Eye (tissue), 1 donor: ENCODE results near the gene SV2A.
"Not testable (repeated sequence)": the region's sequence is repeated elsewhere in the genome, so short reads cannot be mapped to it uniquely, and the experiment has no call there.

ENCODE experiments used
- DNase-seq: peaks from one replicate; pipeline ENCODE4 v3.0.0-alpha.2; 2015

Gene SV2A

GRCh38 chr1:149917571-149918144, at the start of gene SV2A:
SV2A (minus strand) TSS chr1:149917844; CDS start chr1:149913840, 4,004 bp downstream.
- DNase-seq, result peak; percentile 88

GRCh38 chr1:149967041-149967440, 49.4 kb upstream of the SV2A start:
- DNase-seq, result no peak

GRCh38 chr1:149966405-149966804, 48.8 kb upstream of the SV2A start:
- no peak for DNase-seq

- DNase-seq, result no peak
Measured at GRCh38 chr1:149965440-149965839, 47.8 kb upstream of the SV2A start.

- no peak for DNase-seq
Measured at GRCh38 chr1:149963358-149963757, 45.7 kb upstream of the SV2A start.

- DNase-seq, result no peak
Measured at GRCh38 chr1:149962736-149963135, 45.1 kb upstream of the SV2A start.

GRCh38 chr1:149962039-149962647, 44.5 kb upstream of the SV2A start:
- DNase-seq, result peak; percentile 87

GRCh38 chr1:149957548-149957947, 39.9 kb upstream of the SV2A start:
- not testable (repeated sequence) for DNase-seq

GRCh38 chr1:149949911-149950310, 32.3 kb upstream of the SV2A start:
- no peak for DNase-seq

GRCh38 chr1:149945206-149945605, 27.6 kb upstream of the SV2A start:
- DNase-seq, result no peak

GRCh38 chr1:149942885-149943284, 25.2 kb upstream of the SV2A start:
- DNase-seq, result no peak

GRCh38 chr1:149942207-149942606, 24.6 kb upstream of the SV2A start:
- DNase-seq, result peak; percentile 72

GRCh38 chr1:149940427-149940826, 22.8 kb upstream of the SV2A start:
- no peak for DNase-seq

GRCh38 chr1:149938668-149939003, 21.0 kb upstream of the SV2A start:
- not testable (repeated sequence) for DNase-seq

- DNase-seq, result peak; percentile 12
Measured at GRCh38 chr1:149937759-149938158, 20.1 kb upstream of the SV2A start.

GRCh38 chr1:149936992-149937705, 19.5 kb upstream of the SV2A start:
- DNase-seq, result peak; percentile 71

GRCh38 chr1:149936170-149936991, 18.7 kb upstream of the SV2A start, which contains the start of gene MTMR11:
MTMR11 (minus strand) TSS chr1:149936879; CDS start chr1:149936647, 232 bp downstream.
- no peak for DNase-seq

- DNase-seq, result no peak
Measured at GRCh38 chr1:149934356-149934755, 16.7 kb upstream of the SV2A start.

- no peak for DNase-seq
Measured at GRCh38 chr1:149933208-149933607, 15.6 kb upstream of the SV2A start.

- DNase-seq, result no peak
Measured at GRCh38 chr1:149932474-149932873, 14.8 kb upstream of the SV2A start.

GRCh38 chr1:149931212-149931790, 13.7 kb upstream of the SV2A start:
- no peak for DNase-seq

- no peak for DNase-seq
Measured at GRCh38 chr1:149929856-149930255, 12.2 kb upstream of the SV2A start.

GRCh38 chr1:149928401-149928724, 10.7 kb upstream of the SV2A start:
- DNase-seq, result no peak
